Measurements from ENCODE around the gene ST6GALNAC5. TPM values are rescaled to one million over a fixed set of nuclear protein-coding genes. Genes with fewer than 3 reads are reported as not detected.

Gene ST6GALNAC5
- total RNA-seq, 2 experiments from 2014 or later = not detected

- no peak for ATAC-seq (ENCODE audit: poor library complexity)
- intact Hi-C loops (cut with DNase I, micrococcal nuclease) = no loop called here
- H3K27me3 ChIP-seq (ENCODE audit: control insufficient read depth in 1 of 2, insufficient read depth in 2 of 2, low read length in 2 of 2) = no peaks in the 10 kb centered on the region
- no peak overlapping the region for H3K4me3 Mint-ChIP-seq
- H3K27me3 Mint-ChIP-seq = peaks cover 10% of the 10 kb centered on the region
- no peaks in the 10 kb centered on the region for H3K36me3 Mint-ChIP-seq (ENCODE audit: low read depth)
- no peaks in the 10 kb centered on the region for H3K4me1 Mint-ChIP-seq (ENCODE audit: low read depth)
- H3K9me3 Mint-ChIP-seq = peaks cover 4% of the 10 kb centered on the region
- H3K27ac ChIP-seq (ENCODE audit: low read depth in 1 of 2, low read length in 2 of 2) = no peak overlapping the region
- H3K4me1 ChIP-seq (ENCODE audit: insufficient read depth, low read length) = no peaks in the 10 kb centered on the region
- no peak overlapping the region for H3K27ac Mint-ChIP-seq
- DNase-seq = no peak
- no peak overlapping the region for H3K4me3 ChIP-seq (ENCODE audit: low read length)
- TF ChIP-seq CTCF (IDR thresholded peaks at IDR 0.05) = no peak
- CTCF ChIA-PET = no interaction called here
- POLR2A ChIA-PET = no interaction called here
- no peaks in the 10 kb centered on the region for H3K36me3 ChIP-seq (ENCODE audit: insufficient read depth, low read length)
- no peaks in the 10 kb centered on the region for H3K9me3 ChIP-seq (ENCODE audit: control insufficient read depth in 1 of 2, insufficient read depth in 1 of 2, low read length in 2 of 2)
Observed at GRCh38 chr1:77038000-77038399, 170.7 kb downstream of the ST6GALNAC5 start.

- ChIA-PET CTCF (no interaction called here), POLR2A (no interaction called here)
- H3K4me3 ChIP-seq (ENCODE audit: low read length) = no peak overlapping the region
- Mint-ChIP-seq H3K4me1 (ENCODE audit: low read depth) (no peaks in the 10 kb centered on the region), H3K27me3 (peaks cover 10% of the 10 kb centered on the region), H3K9me3 (peaks cover 4% of the 10 kb centered on the region), H3K36me3 (ENCODE audit: low read depth) (no peaks in the 10 kb centered on the region), H3K4me3 (no peak overlapping the region), H3K27ac (no peak overlapping the region)
- H3K9me3 ChIP-seq (ENCODE audit: control insufficient read depth in 1 of 2, insufficient read depth in 1 of 2, low read length in 2 of 2) = peaks cover 0 to 2% of the 10 kb centered on the region in 2 experiments
- no peaks in the 10 kb centered on the region for H3K4me1 ChIP-seq (ENCODE audit: insufficient read depth, low read length)
- H3K27me3 ChIP-seq (ENCODE audit: control insufficient read depth in 1 of 2, insufficient read depth in 2 of 2, low read length in 2 of 2) = no peaks in the 10 kb centered on the region
- DNase-seq (no peak), ATAC-seq (ENCODE audit: poor library complexity) (no peak)
- H3K36me3 ChIP-seq (ENCODE audit: insufficient read depth, low read length) = no peaks in the 10 kb centered on the region
- TF ChIP-seq CTCF (IDR thresholded peaks at IDR 0.05) = no peak
- intact Hi-C loops (cut with DNase I, micrococcal nuclease) = no loop called here
- H3K27ac ChIP-seq (ENCODE audit: low read depth in 1 of 2, low read length in 2 of 2) = no peak overlapping the region
Observed at GRCh38 chr1:77039111-77039510, 171.8 kb downstream of the ST6GALNAC5 start.

GRCh38 chr1:77039739-77040138 lies 172.5 kb downstream of the ST6GALNAC5 start:
- DNase-seq (no peak), ATAC-seq (ENCODE audit: poor library complexity) (no peak)
- H3K27me3 ChIP-seq (ENCODE audit: control insufficient read depth in 1 of 2, insufficient read depth in 2 of 2, low read length in 2 of 2) = no peaks in the 10 kb centered on the region
- H3K27me3 Mint-ChIP-seq = peaks cover 10% of the 10 kb centered on the region
- intact Hi-C loops (cut with DNase I, micrococcal nuclease) = no loop called here
- no peaks in the 10 kb centered on the region for H3K4me1 Mint-ChIP-seq (ENCODE audit: low read depth)
- H3K36me3 ChIP-seq (ENCODE audit: insufficient read depth, low read length) = no peaks in the 10 kb centered on the region
- no peak overlapping the region for H3K4me3 Mint-ChIP-seq
- no peak overlapping the region for H3K4me3 ChIP-seq (ENCODE audit: low read length)
- no peaks in the 10 kb centered on the region for H3K36me3 Mint-ChIP-seq (ENCODE audit: low read depth)
- TF ChIP-seq CTCF (IDR thresholded peaks at IDR 0.05) = no peak
- CTCF ChIA-PET = no interaction called here
- POLR2A ChIA-PET = no interaction called here
- H3K9me3 Mint-ChIP-seq = peaks cover 4% of the 10 kb centered on the region
- no peak overlapping the region for H3K27ac Mint-ChIP-seq
- H3K4me1 ChIP-seq (ENCODE audit: insufficient read depth, low read length) = no peaks in the 10 kb centered on the region
- H3K9me3 ChIP-seq (ENCODE audit: control insufficient read depth in 1 of 2, insufficient read depth in 1 of 2, low read length in 2 of 2) = peaks cover 0 to 6% of the 10 kb centered on the region in 2 experiments
- H3K27ac ChIP-seq (ENCODE audit: low read depth in 1 of 2, low read length in 2 of 2) = no peak overlapping the region
